IMR-90 (cell line): ENCODE results near the gene FAM20A. TPM values are rescaled to one million over a fixed set of nuclear protein-coding genes. Genes with fewer than 3 reads are reported as not detected.

Source experiments
- ATAC-seq: fragments of 200-7000 bp; cut with Tn5 transposase; 2 replicates; pipeline ENCODE4 v1.9.1; 2020; ENCODE audit warnings: low read depth, mild to moderate bottlenecking, moderate library complexity
- BruUV-seq: library from RNA; stranded (reverse); fragments of 400-500 nt; replicated peaks from 2 replicates; lab custom pipeline; 2021; lab: Mats Ljungman, UMichigan
- CTCF ChIA-PET: fragments of 300-600 bp; formaldehyde crosslinking; extraction: SDS; loops from one replicate; lab custom pipeline; 2021; ENCODE audit warnings: antibody characterized with exemption; lab: Yijun Ruan, JAX
- POLR2A ChIA-PET: fragments of 300-600 bp; sonication (Branson Sonifier 250); formaldehyde crosslinking; loops from one replicate; lab custom pipeline; 2022; ENCODE audit warnings: antibody characterized with exemption; ENCODE audit not compliant: unreplicated experiment; lab: Charles Lee
- DNase-seq: peaks from one replicate; pipeline ENCODE4 v3.0.0; 2013
- H2AFZ ChIP-seq: replicated peaks from 2 replicates; pipeline ENCODE3; 2013; ENCODE audit warnings: low read length, mild to moderate bottlenecking; ENCODE audit not compliant: poor library complexity
- H2AK5ac ChIP-seq: 2 replicates; pipeline ENCODE4 v1.6.1; 2013; ENCODE audit warnings: low read depth, low read length, inconsistent platforms
- H2AK9ac ChIP-seq: replicated peaks from 2 replicates; pipeline ENCODE3; 2013; ENCODE audit warnings: mild to moderate bottlenecking, low read depth, low read length, moderate library complexity; ENCODE audit not compliant: poor library complexity
- H2BK120ac ChIP-seq: 2 replicates; pipeline ENCODE4 v1.6.1; 2013; ENCODE audit warnings: low read depth, low read length, inconsistent platforms
- H2BK15ac ChIP-seq: 3 replicates; pipeline ENCODE4 v1.6.1; 2013; ENCODE audit warnings: low read depth, low read length, inconsistent platforms
- H2BK20ac ChIP-seq: 2 replicates; pipeline ENCODE4 v1.6.1; 2013; ENCODE audit warnings: low read depth, mild to moderate bottlenecking, inconsistent platforms, low read length, moderate library complexity
- H2BK5ac ChIP-seq: 2 replicates; pipeline ENCODE4 v1.6.1; 2013; ENCODE audit warnings: mild to moderate bottlenecking, low read depth, low read length, inconsistent platforms; ENCODE audit not compliant: poor library complexity, severe bottlenecking
- H3K14ac ChIP-seq: replicated peaks from 2 replicates; pipeline ENCODE4 v1.6.1; 2013; ENCODE audit warnings: low read depth, low read length, inconsistent platforms
- H3K18ac ChIP-seq: 2 replicates; pipeline ENCODE4 v1.6.1; 2013; ENCODE audit warnings: low read depth, low read length, control low read depth
- H3K23ac ChIP-seq: 2 replicates; pipeline ENCODE4 v1.6.1; 2013; ENCODE audit warnings: low read depth, low read length, inconsistent platforms
- H3K27ac ChIP-seq: 2 replicates; pipeline ENCODE4 v1.5.1; 2013; ENCODE audit warnings: mild to moderate bottlenecking, control low read depth, low read length; ENCODE audit not compliant: insufficient read depth
- H3K27me3 ChIP-seq: 2 replicates; pipeline ENCODE4 v1.6.1; 2013; ENCODE audit warnings: low read length; ENCODE audit not compliant: control insufficient read depth, insufficient read depth
- H3K36me3 ChIP-seq: 2 replicates; pipeline ENCODE4 v1.6.1; 2013; ENCODE audit warnings: low read length, mixed read lengths; ENCODE audit not compliant: control insufficient read depth, insufficient read depth
- H3K4ac ChIP-seq: 2 replicates; pipeline ENCODE4 v1.6.1; 2013; ENCODE audit warnings: low read depth, low read length, inconsistent platforms
- H3K4me1 ChIP-seq: 2 replicates; pipeline ENCODE4 v1.6.1; 2013; ENCODE audit warnings: low read length, mixed read lengths; ENCODE audit not compliant: control insufficient read depth, insufficient read depth
- H3K4me2 ChIP-seq: 2 replicates; pipeline ENCODE4 v1.6.1; 2013; ENCODE audit warnings: low read depth, mild to moderate bottlenecking, control low read depth, low read length, moderate library complexity
- H3K4me3 ChIP-seq: 2 replicates; pipeline ENCODE4 v1.5.1; 2013; ENCODE audit warnings: low read depth, mild to moderate bottlenecking, control low read depth, low read length, moderate library complexity; ENCODE audit not compliant: insufficient read depth
- H3K56ac ChIP-seq: 2 replicates; pipeline ENCODE4 v1.6.1; 2013; ENCODE audit warnings: low read length, inconsistent platforms; ENCODE audit not compliant: insufficient read depth; ENCODE audit errors: extremely low read depth
- H3K79me1 ChIP-seq, 2 experiments: 2 replicates each; pipeline ENCODE4 v1.6.1; 2013; ENCODE audit warnings: low read length in 2 of 2, inconsistent platforms in 1 of 2, low read depth in 1 of 2
- H3K9ac ChIP-seq: 2 replicates; pipeline ENCODE4 v1.6.1; 2013; ENCODE audit warnings: low read depth, low read length, control low read depth
- H3K9me1 ChIP-seq: 2 replicates; pipeline ENCODE4 v1.6.1; 2013; ENCODE audit warnings: low read length, inconsistent platforms; ENCODE audit not compliant: insufficient read depth
- H3K9me3 ChIP-seq: 2 replicates; pipeline ENCODE4 v1.6.1; 2013; ENCODE audit warnings: low read length; ENCODE audit not compliant: control insufficient read depth, insufficient read depth
- H4K20me1 ChIP-seq: 2 replicates; pipeline ENCODE4 v1.6.1; 2013; ENCODE audit warnings: low read length, inconsistent platforms; ENCODE audit not compliant: insufficient read depth
- H4K5ac ChIP-seq: 2 replicates; pipeline ENCODE4 v1.6.1; 2013; ENCODE audit warnings: mild to moderate bottlenecking, low read depth, low read length, control low read depth
- H4K8ac ChIP-seq, 2 experiments: 2 replicates each; pipeline ENCODE4 v1.6.1; 2013; ENCODE audit warnings: low read depth in 2 of 2, low read length in 2 of 2, control low read depth in 1 of 2, inconsistent platforms in 1 of 2
- H4K91ac ChIP-seq: 2 replicates; pipeline ENCODE4 v1.6.1; 2013; ENCODE audit warnings: low read depth, low read length, inconsistent platforms; ENCODE audit not compliant: insufficient read depth
- BHLHE40 ChIP-seq: fragments of 150-350 bp; IDR thresholded peaks from 2 replicates; pipeline ENCODE4 v1.6.1; 2016; ENCODE audit warnings: mild to moderate bottlenecking, low read depth, low read length
- CHD1 ChIP-seq: IDR thresholded peaks from 2 replicates; pipeline ENCODE4 v1.6.1; 2012; ENCODE audit warnings: low read depth, low read length, improper control_type of control experiment
- FOS ChIP-seq: fragments of 150-350 bp; IDR thresholded peaks from 2 replicates; pipeline ENCODE4 v1.6.1; 2016; ENCODE audit warnings: low read depth, low read length
- MAFK ChIP-seq: IDR thresholded peaks from 2 replicates; pipeline ENCODE4 v1.6.1; 2012; ENCODE audit warnings: low read depth, low read length, improper control_type of control experiment
- MAZ ChIP-seq: IDR thresholded peaks from 2 replicates; pipeline ENCODE4 v1.6.1; 2012; ENCODE audit warnings: low read depth, mild to moderate bottlenecking, low read length, improper control_type of control experiment, moderate library complexity, borderline replicate concordance
- MXI1 ChIP-seq: IDR thresholded peaks from 2 replicates; pipeline ENCODE4 v1.6.1; 2012; ENCODE audit warnings: low read depth, mild to moderate bottlenecking, low read length, moderate library complexity, borderline replicate concordance
- SMC3 ChIP-seq: fragments of 150-350 bp; IDR thresholded peaks from 2 replicates; pipeline ENCODE4 v1.6.1; 2016; ENCODE audit warnings: low read depth, mild to moderate bottlenecking, antibody characterized with exemption, low read length, moderate library complexity
- WGBS, 2 experiments: methylation state at CpG; one replicate each; pipeline versions ENCODE4 v1.1.5 to v1.1.7; 2013; ENCODE audit warnings: missing lambda C conversion rate in 2 of 2; ENCODE audit not compliant: insufficient read length in 1 of 2; ENCODE audit errors: extremely low coverage in 2 of 2; 5-methylcytosine and 5-hydroxymethylcytosine counted together
- dilution Hi-C: fragments of 300-500 bp; cut with HindIII; formaldehyde crosslinking; loops from one replicate; pipeline ENCODE4 v1.14.3; 2018; ENCODE audit warnings: low sequenced_read_pairs; ENCODE audit not compliant: unreplicated experiment
- in situ Hi-C: fragments of 300-500 bp; cut with MboI; formaldehyde crosslinking; loops from 3 replicates; pipeline ENCODE4 v1.14.3; 2019; ENCODE audit warnings: low sequenced_read_pairs, inconsistent platforms, mixed read lengths
- intact Hi-C: fragments of 100-400 bp; cut with micrococcal nuclease; formaldehyde crosslinking; loops from 2 replicates; pipeline ENCODE4 v1.10.0; 2022
- polyA plus RNA-seq, 3 experiments: library from polyadenylated mRNA; depleted of rRNA; stranded (reverse); fragments of >200 nt; gene quantifications; 2 replicates each; pipeline ENCODE4 v1.2.3, GENCODE V29; 2012; ENCODE audit warnings: low replicate concordance in 1 of 3
- total RNA-seq: library from RNA; depleted of rRNA; stranded (reverse); fragments of >200 nt; gene quantifications from 2 replicates; pipeline ENCODE4 v1.2.3, GENCODE V29; 2012

Gene FAM20A
- total and polyA plus RNA-seq, 2 of the 4 experiments (the other 2 are of a cell fraction), result not detected

DNA sequence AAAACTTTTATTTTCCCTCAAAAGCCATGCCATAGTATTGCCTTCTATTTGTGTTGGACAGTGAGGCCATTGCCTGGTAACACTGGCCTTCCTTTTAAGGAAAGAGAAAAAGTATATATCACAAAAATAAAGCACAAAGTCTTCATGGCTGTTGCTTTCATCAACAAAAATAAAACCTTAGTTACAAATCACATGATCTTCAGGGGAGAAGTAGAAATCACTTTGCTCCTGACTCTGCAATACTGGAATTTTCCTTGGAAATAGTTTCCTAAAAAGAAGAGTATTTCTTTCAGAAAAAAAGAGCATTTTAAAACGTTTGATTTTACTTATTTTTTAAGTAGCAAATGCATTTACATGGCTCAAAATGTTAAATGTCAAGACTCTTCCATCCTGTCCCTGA is 41.9 kb downstream of the FAM20A start:
- no peak overlapping the region for H2AK9ac ChIP-seq
- TF ChIP-seq FOS, result no peak
- no peak for TF ChIP-seq MAFK
- TF ChIP-seq MAZ, result no peak
- no peak for TF ChIP-seq SMC3
- TF ChIP-seq BHLHE40, result no peak
- TF ChIP-seq MXI1, result no peak
- TF ChIP-seq CHD1, result no peak
- ChIA-PET POLR2A (no interaction called here), CTCF (no interaction called here)
- H2BK20ac ChIP-seq, result no peak overlapping the region
- H3K4me1 ChIP-seq, result no peaks in the 10 kb centered on the region
- intact Hi-C loops, result no loop called here
- no peak overlapping the region for H2BK120ac ChIP-seq
- H4K20me1 ChIP-seq, result no peaks in the 10 kb centered on the region
- no peak overlapping the region for H4K5ac ChIP-seq
- no peaks in the 10 kb centered on the region for H3K9me1 ChIP-seq
- no peak overlapping the region for H3K14ac ChIP-seq
- H3K4ac ChIP-seq, result no peak overlapping the region
- H3K9me3 ChIP-seq, result no peaks in the 10 kb centered on the region
- H3K9ac ChIP-seq, result no peak overlapping the region
- no peak overlapping the region for H3K23ac ChIP-seq
- no peak overlapping the region for H3K56ac ChIP-seq
- in situ Hi-C loops, result no loop called here
- no peak for DNase-seq
- H2AFZ ChIP-seq, result no peak overlapping the region
- H2AK5ac ChIP-seq, result no peak overlapping the region
- no peak for ATAC-seq
- no CpG with 5 or more reads among the region's 1 CpG for WGBS, 2 experiments
- no peak overlapping the region for H2BK15ac ChIP-seq
- H3K4me2 ChIP-seq, result no peak overlapping the region
- peaks cover 2% of the 10 kb centered on the region for H3K27me3 ChIP-seq
- H3K79me1 ChIP-seq, result no peaks in the 10 kb centered on the region
- H4K91ac ChIP-seq, result no peak overlapping the region
- no peak overlapping the region for H3K18ac ChIP-seq
- H4K8ac ChIP-seq, result no peak overlapping the region
- H3K27ac ChIP-seq, result no peak overlapping the region
- BruUV-seq, result no TSS peak
- no peak overlapping the region for H3K4me3 ChIP-seq
- H2BK5ac ChIP-seq, result no peak overlapping the region
- no peaks in the 10 kb centered on the region for H3K36me3 ChIP-seq
- dilution Hi-C loops, result no loop called here
